T-cell (primary cell): ENCODE data around the gene ADGRF5. TPM values are rescaled to one million over a fixed set of nuclear protein-coding genes. Genes with fewer than 3 reads are reported as not detected.

ENCODE experiments used
- ATAC-seq, 4 experiments: fragments of 200-7000 bp in 3 of 4; fragments of 150-1000 bp in 1 of 4; cut with Tn5 transposase; replicated peaks in 1 of 4; 1 replicate in 3 of 4; 2 replicates in 1 of 4; pipeline ENCODE4 v1.10.0; 2021; ENCODE audit warnings: moderate library complexity in 3 of 4, mild to moderate bottlenecking in 2 of 4, moderate number of reproducible peaks in 1 of 4
- CTCF ChIA-PET, 2 donors: fragments of 300-600 bp; sonication (Branson Sonifier 250); formaldehyde crosslinking; loops; one replicate each; lab custom pipeline; 2022; ENCODE audit warnings: antibody characterized with exemption in 2 of 2; lab: Charles Lee
- POLR2A ChIA-PET, 2 donors: fragments of 300-600 bp; sonication (Branson Sonifier 250); formaldehyde crosslinking; loops; one replicate each; lab custom pipeline; 2022; ENCODE audit warnings: antibody characterized with exemption in 2 of 2; lab: Charles Lee
- DNase-seq, 35 experiments: peaks; one replicate each; pipeline versions ENCODE4 v3.0.0 to v3.0.0-alpha.2; 2013 to 2023
- H3K27ac ChIP-seq: one replicate; pipeline ENCODE4 v1.5.1; 2013; ENCODE audit warnings: low read length
- H3K27me3 ChIP-seq, 2 experiments: replicated peaks in 1 of 2; 1 replicate in 1 of 2; 2 replicates in 1 of 2; pipeline versions ENCODE4 v1.6.1 to v1.7.0; 2013; ENCODE audit warnings: low read length in 1 of 2, mixed read lengths in 1 of 2; ENCODE audit not compliant: control insufficient read depth in 2 of 2, insufficient read depth in 2 of 2; ENCODE audit errors: extremely low read depth in 1 of 2
- H3K36me3 ChIP-seq, 2 donors: 1 replicate in 1 of 2; 2 replicates in 1 of 2; pipeline versions ENCODE4 v1.6.1 to v1.7.0; 2013; ENCODE audit warnings: low read length in 1 of 2; ENCODE audit not compliant: control insufficient read depth in 2 of 2, insufficient read depth in 1 of 2; ENCODE audit errors: extremely low read depth in 1 of 2
- H3K4me1 ChIP-seq, 2 experiments: 1 replicate in 1 of 2; 2 replicates in 1 of 2; pipeline versions ENCODE4 v1.6.1 to v1.7.0; 2013; ENCODE audit warnings: low read length in 2 of 2, mixed read lengths in 1 of 2; ENCODE audit not compliant: insufficient read depth in 2 of 2, control insufficient read depth in 1 of 2; ENCODE audit errors: extremely low read depth in 1 of 2
- H3K4me3 ChIP-seq, 2 donors: 1 replicate in 1 of 2; 2 replicates in 1 of 2; pipeline versions ENCODE4 v1.5.1 to v1.7.0; 2013; ENCODE audit warnings: mild to moderate bottlenecking in 2 of 2, low read length in 1 of 2, moderate library complexity in 1 of 2; ENCODE audit not compliant: control insufficient read depth in 1 of 2; ENCODE audit errors: extremely low read depth in 1 of 2
- H3K9me3 ChIP-seq: 2 replicates; pipeline ENCODE4 v1.7.0; 2013
- H3K27ac Mint-ChIP-seq, 2 donors: one replicate each; pipeline ENCODE4 v1.8.0; 2020 to 2021; ENCODE audit warnings: mild to moderate bottlenecking in 2 of 2, mixed read lengths in 2 of 2
- H3K27me3 Mint-ChIP-seq, 2 donors: one replicate each; pipeline ENCODE4 v1.8.0; 2021 to 2022; ENCODE audit warnings: mixed read lengths in 2 of 2
- H3K36me3 Mint-ChIP-seq: one replicate; pipeline ENCODE4 v1.8.0; 2021; ENCODE audit warnings: mixed read lengths
- H3K4me1 Mint-ChIP-seq, 3 donors: one replicate each; pipeline ENCODE4 v1.8.0; 2020 to 2022; ENCODE audit warnings: mixed read lengths in 3 of 3, mild to moderate bottlenecking in 1 of 3
- H3K4me3 Mint-ChIP-seq, 3 donors: one replicate each; pipeline ENCODE4 v1.8.0; 2020 to 2022; ENCODE audit warnings: mild to moderate bottlenecking in 3 of 3, mixed read lengths in 3 of 3, moderate library complexity in 3 of 3
- H3K9me3 Mint-ChIP-seq, 3 donors: one replicate each; pipeline ENCODE4 v1.8.0; 2020 to 2022; ENCODE audit warnings: mixed read lengths in 3 of 3
- WGBS: methylation state at CpG from one replicate; pipeline ENCODE4 v1.1.5; 2013; ENCODE audit warnings: missing lambda C conversion rate; ENCODE audit not compliant: insufficient coverage; 5-methylcytosine and 5-hydroxymethylcytosine counted together
- total RNA-seq, 35 experiments: library from RNA in 6 of 35; stranded (reverse) in 6 of 35; fragments of 120-200 nt in 1 of 35; gene quantifications; one replicate each; pipeline versions ENCODE4 v1.2.1 to v1.2.4 and lab custom pipeline; 2013 to 2026

The ADGRF5 gene, protein sequence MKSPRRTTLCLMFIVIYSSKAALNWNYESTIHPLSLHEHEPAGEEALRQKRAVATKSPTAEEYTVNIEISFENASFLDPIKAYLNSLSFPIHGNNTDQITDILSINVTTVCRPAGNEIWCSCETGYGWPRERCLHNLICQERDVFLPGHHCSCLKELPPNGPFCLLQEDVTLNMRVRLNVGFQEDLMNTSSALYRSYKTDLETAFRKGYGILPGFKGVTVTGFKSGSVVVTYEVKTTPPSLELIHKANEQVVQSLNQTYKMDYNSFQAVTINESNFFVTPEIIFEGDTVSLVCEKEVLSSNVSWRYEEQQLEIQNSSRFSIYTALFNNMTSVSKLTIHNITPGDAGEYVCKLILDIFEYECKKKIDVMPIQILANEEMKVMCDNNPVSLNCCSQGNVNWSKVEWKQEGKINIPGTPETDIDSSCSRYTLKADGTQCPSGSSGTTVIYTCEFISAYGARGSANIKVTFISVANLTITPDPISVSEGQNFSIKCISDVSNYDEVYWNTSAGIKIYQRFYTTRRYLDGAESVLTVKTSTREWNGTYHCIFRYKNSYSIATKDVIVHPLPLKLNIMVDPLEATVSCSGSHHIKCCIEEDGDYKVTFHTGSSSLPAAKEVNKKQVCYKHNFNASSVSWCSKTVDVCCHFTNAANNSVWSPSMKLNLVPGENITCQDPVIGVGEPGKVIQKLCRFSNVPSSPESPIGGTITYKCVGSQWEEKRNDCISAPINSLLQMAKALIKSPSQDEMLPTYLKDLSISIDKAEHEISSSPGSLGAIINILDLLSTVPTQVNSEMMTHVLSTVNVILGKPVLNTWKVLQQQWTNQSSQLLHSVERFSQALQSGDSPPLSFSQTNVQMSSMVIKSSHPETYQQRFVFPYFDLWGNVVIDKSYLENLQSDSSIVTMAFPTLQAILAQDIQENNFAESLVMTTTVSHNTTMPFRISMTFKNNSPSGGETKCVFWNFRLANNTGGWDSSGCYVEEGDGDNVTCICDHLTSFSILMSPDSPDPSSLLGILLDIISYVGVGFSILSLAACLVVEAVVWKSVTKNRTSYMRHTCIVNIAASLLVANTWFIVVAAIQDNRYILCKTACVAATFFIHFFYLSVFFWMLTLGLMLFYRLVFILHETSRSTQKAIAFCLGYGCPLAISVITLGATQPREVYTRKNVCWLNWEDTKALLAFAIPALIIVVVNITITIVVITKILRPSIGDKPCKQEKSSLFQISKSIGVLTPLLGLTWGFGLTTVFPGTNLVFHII (N-terminal part only)
- total RNA-seq (under 1 TPM in 3 of 5 donors, not detected in 2; 0.07 to 0.32 (median 0.22) TPM), total RNA-seq (lab: John Stamatoyannopoulos, UW) (0 to 0.09 (median 0) reads per million in 29 experiments)
- total RNA-seq (2013), result 0.09 TPM

- Histone ChIP-seq H3K9me3 (no peaks in the 10 kb centered on the region), H3K4me1 (no peaks in the 10 kb centered on the region), H3K36me3 (no peaks in the 10 kb centered on the region), H3K4me3 (no peak within 1 kb of the TSS), H3K27ac (no peak within 1 kb of the TSS), H3K27me3 (peaks cover 0 to 2% of the 10 kb centered on the region in 2 experiments)
- WGBS, result 95% methylated on average over 5 of the region's 13 CpGs
- H3K4me1 Mint-ChIP-seq, result no peaks in the 10 kb centered on the region
- no peak within 1 kb of the TSS for H3K27ac Mint-ChIP-seq
- POLR2A ChIA-PET, result interaction anchor here in 1 of 2 donors (0.6 kb wide), 1 partner anchor 41 kb away, joined by 5 read pairs; no protein-coding TSS in a partner anchor
- H3K36me3 Mint-ChIP-seq, result no peaks in the 10 kb centered on the region
- H3K4me3 Mint-ChIP-seq, result no peak within 1 kb of the TSS
- H3K27me3 Mint-ChIP-seq, result peaks cover 3 to 8% of the 10 kb centered on the region in 2 donors
- H3K9me3 Mint-ChIP-seq, result no peaks in the 10 kb centered on the region
- ATAC-seq, result no peak
- DNase-seq, result no peak
- CTCF ChIA-PET, result no interaction called here
Observed at GRCh38 chr6:46921731-46922130, at the start of gene ADGRF5. TSS of gene ADGRF5 (minus strand) at chr6:46921938. CDS start at chr6:46906762, 15,176 bp downstream.

GRCh38 chr6:46969206-46969605, 47.5 kb upstream of the ADGRF5 start:
- DNase-seq, result no peak

DNA sequence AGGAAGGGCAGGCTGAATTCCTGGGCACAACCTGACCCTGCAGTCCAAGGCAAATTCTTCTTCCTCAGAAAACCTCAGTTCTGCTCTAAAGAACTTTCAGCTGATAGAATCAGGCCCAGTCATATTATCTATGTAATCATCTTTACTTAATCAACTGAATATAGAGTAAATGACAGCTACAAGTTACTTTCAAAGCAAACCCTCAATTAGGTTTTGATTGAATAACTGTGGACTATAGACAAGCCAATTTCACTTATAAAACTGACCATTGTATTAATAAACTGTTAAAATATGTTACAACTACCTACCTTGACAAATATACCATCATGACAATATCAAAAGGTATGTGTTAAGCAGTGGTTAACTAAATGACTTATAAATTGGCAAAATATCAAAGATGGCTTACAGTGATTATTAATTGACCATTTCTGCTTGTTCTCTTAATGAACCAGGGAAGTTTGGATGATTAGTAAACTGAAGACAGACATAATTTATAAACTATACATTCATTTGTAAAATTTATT, 46.1 kb upstream of the ADGRF5 start:
- no peak overlapping the region for H3K4me3 Mint-ChIP-seq
- no peaks in the 10 kb centered on the region for H3K9me3 ChIP-seq
- H3K4me1 ChIP-seq, result no peaks in the 10 kb centered on the region
- no peaks in the 10 kb centered on the region for H3K9me3 Mint-ChIP-seq
- H3K27me3 Mint-ChIP-seq, result peaks cover 4 to 12% of the 10 kb centered on the region in 2 donors
- POLR2A ChIA-PET, result no interaction called here
- no peak overlapping the region for H3K27ac ChIP-seq
- no peak overlapping the region for H3K4me3 ChIP-seq
- DNase-seq (no peak), ATAC-seq (no peak)
- H3K27ac Mint-ChIP-seq, result no peak overlapping the region
- H3K27me3 ChIP-seq, result peaks cover 0 to 2% of the 10 kb centered on the region in 2 experiments
- H3K36me3 Mint-ChIP-seq, result no peaks in the 10 kb centered on the region
- H3K4me1 Mint-ChIP-seq, result no peaks in the 10 kb centered on the region
- H3K36me3 ChIP-seq, result no peaks in the 10 kb centered on the region
- CTCF ChIA-PET, result no interaction called here

More at GRCh38 chr6:46969206-46969605, 47.5 kb upstream of the ADGRF5 start:
- no CpG with 5 or more reads among the region's 1 CpG for WGBS
- H3K9me3 Mint-ChIP-seq, result no peaks in the 10 kb centered on the region
- no peaks in the 10 kb centered on the region for H3K36me3 Mint-ChIP-seq
- Histone ChIP-seq H3K27me3 (peaks cover 0 to 2% of the 10 kb centered on the region in 2 experiments), H3K9me3 (no peaks in the 10 kb centered on the region), H3K36me3 (no peaks in the 10 kb centered on the region), H3K27ac (no peak overlapping the region), H3K4me3 (no peak overlapping the region), H3K4me1 (no peaks in the 10 kb centered on the region)
- H3K27ac Mint-ChIP-seq, result no peak overlapping the region
- ATAC-seq, result no peak
- no peak overlapping the region for H3K4me3 Mint-ChIP-seq
- ChIA-PET POLR2A (interaction anchor here in 1 of 2 donors (0.7 kb wide), 1 partner anchor 8 kb away, joined by 5 read pairs; no protein-coding TSS in a partner anchor), CTCF (no interaction called here)
- peaks cover 4 to 18% of the 10 kb centered on the region in 2 donors for H3K27me3 Mint-ChIP-seq
- no peaks in the 10 kb centered on the region for H3K4me1 Mint-ChIP-seq

DNA sequence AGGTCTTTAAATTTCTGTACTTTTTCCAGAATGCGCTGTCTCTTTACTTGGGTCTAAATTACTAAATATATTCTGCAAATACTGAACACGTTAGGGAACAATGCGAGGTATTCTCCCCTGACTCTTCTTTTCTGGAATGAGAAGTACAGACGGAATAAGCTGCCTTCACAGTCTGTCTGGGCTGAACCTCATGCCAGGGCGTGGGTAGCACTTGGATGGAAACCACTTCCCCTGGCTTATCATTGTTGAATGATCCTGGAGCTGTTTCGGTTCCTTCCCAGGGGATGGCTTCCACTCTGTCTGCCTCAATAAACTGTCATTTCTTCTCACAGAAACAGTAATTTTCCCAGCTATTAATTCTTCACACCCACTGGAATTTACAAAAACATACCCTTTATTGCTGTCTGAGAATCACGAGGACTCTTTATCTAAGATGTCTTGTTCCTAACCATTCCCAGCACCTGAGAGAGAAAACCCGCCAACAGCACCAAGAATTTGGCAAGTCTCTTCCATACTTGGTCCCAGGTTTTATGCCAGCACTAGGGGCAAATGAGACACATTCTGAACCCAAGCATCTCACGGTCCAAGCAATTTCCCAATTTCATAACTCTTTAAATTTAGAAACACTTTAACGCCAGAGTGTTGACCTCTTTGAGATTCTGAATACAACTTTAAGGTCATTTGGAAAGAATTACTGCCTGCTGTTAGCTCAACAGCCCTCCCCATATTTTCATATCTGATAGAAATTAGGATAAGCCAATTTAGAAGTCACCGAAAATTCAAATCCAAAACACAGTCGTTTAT, 43.2 kb upstream of the ADGRF5 start:
- no peak for ATAC-seq
- no peaks in the 10 kb centered on the region for H3K4me1 ChIP-seq
- Mint-ChIP-seq H3K9me3 (no peaks in the 10 kb centered on the region), H3K4me3 (no peak overlapping the region), H3K36me3 (no peaks in the 10 kb centered on the region), H3K27me3 (peaks cover 0 to 4% of the 10 kb centered on the region in 2 donors), H3K4me1 (no peaks in the 10 kb centered on the region), H3K27ac (no peak overlapping the region)
- no peaks in the 10 kb centered on the region for H3K9me3 ChIP-seq
- WGBS, result 69% methylated on average over 7 of the region's 12 CpGs
- no peak overlapping the region for H3K27ac ChIP-seq
- peaks cover 0 to 2% of the 10 kb centered on the region in 2 experiments for H3K27me3 ChIP-seq
- DNase-seq, result no peak
- H3K36me3 ChIP-seq, result no peaks in the 10 kb centered on the region
- POLR2A ChIA-PET, result no interaction called here
- no peak overlapping the region for H3K4me3 ChIP-seq
- CTCF ChIA-PET, result no interaction called here

GRCh38 chr6:46963626-46964025, 41.9 kb upstream of the ADGRF5 start:
- CTCF ChIA-PET, result no interaction called here
- ATAC-seq, result no peak
- Mint-ChIP-seq H3K4me3 (no peak overlapping the region), H3K4me1 (no peaks in the 10 kb centered on the region), H3K27me3 (peaks cover 4% of the 10 kb centered on the region in 2 donors), H3K27ac (no peak overlapping the region), H3K9me3 (no peaks in the 10 kb centered on the region), H3K36me3 (no peaks in the 10 kb centered on the region)
- DNase-seq, result no peak
- no CpG with 5 or more reads among the region's 5 CpGs for WGBS
- Histone ChIP-seq H3K27me3 (peaks cover 0 to 2% of the 10 kb centered on the region in 2 experiments), H3K36me3 (no peaks in the 10 kb centered on the region), H3K9me3 (no peaks in the 10 kb centered on the region), H3K27ac (no peak overlapping the region), H3K4me3 (no peak overlapping the region), H3K4me1 (no peaks in the 10 kb centered on the region)
- POLR2A ChIA-PET, result no interaction called here
